Measurements from ENCODE around the gene THBS4. TPM values are rescaled to one million over a fixed set of nuclear protein-coding genes. Genes with fewer than 3 reads are reported as not detected.
A peak's percentile ranks its signal among the peaks of the same experiment; 100 is the strongest.

The THBS4 gene
- total and polyA plus RNA-seq, 9 of the 15 experiments (the other 6 are each of a cell fraction or from before 2014, with no cell fraction given) = 0.07 to 0.08 TPM; not detected in 7

- TF ChIP-seq, protein P1, sequence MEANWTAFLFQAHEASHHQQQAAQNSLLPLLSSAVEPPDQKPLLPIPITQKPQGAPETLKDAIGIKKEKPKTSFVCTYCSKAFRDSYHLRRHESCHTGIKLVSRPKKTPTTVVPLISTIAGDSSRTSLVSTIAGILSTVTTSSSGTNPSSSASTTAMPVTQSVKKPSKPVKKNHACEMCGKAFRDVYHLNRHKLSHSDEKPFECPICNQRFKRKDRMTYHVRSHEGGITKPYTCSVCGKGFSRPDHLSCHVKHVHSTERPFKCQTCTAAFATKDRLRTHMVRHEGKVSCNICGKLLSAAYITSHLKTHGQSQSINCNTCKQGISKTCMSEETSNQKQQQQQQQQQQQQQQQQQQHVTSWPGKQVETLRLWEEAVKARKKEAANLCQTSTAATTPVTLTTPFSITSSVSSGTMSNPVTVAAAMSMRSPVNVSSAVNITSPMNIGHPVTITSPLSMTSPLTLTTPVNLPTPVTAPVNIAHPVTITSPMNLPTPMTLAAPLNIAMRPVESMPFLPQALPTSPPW (CRISPR knock-in tag; IDR thresholded peaks at IDR 0.05) = no peak
- TF ChIP-seq XRCC4 (IDR thresholded peaks at IDR 0.05; ENCODE audit: extremely low read depth, insufficient read depth, insufficient read length) (no peak), NFXL1 (CRISPR knock-in tag; IDR thresholded peaks at IDR 0.05) (no peak), ELK3 (CRISPR knock-in tag; IDR thresholded peaks at IDR 0.05) (no peak), ZNF77 (CRISPR knock-in tag; IDR thresholded peaks at IDR 0.05) (no peak), ATF7 (IDR thresholded peaks at IDR 0.05) (peak; percentile 34; the same call in 1 of the 2 replicates), TRIM24 (IDR thresholded peaks at IDR 0.05) (no peak), ZNF766 (CRISPR knock-in tag; conservative IDR thresholded peaks at IDR 0.05) (0 out of 2 replicates have a peak, but pooled peaks have one; percentile 24), FOXA3 (CRISPR knock-in tag; conservative IDR thresholded peaks at IDR 0.05 in 1 of 2, IDR thresholded peaks at IDR 0.05 in 1 of 2) (peak in 1 of 2 experiments; percentile 39; a peak in 2 of 4 replicates), CEBPG (CRISPR knock-in tag; IDR thresholded peaks at IDR 0.05) (no peak), CEBPG (tag; conservative IDR thresholded peaks at IDR 0.05 in 1 of 2, IDR thresholded peaks at IDR 0.05 in 1 of 2) (no peak), ZNF764 (CRISPR knock-in tag; IDR thresholded peaks at IDR 0.05; ENCODE audit: low read depth) (no peak), ZSCAN29 (IDR thresholded peaks at IDR 0.05) (no peak), MAZ (CRISPR knock-in tag; conservative IDR thresholded peaks at IDR 0.05 in 1 of 2, IDR thresholded peaks at IDR 0.05 in 1 of 2) (no peak)
- TF ChIP-seq, protein P2, sequence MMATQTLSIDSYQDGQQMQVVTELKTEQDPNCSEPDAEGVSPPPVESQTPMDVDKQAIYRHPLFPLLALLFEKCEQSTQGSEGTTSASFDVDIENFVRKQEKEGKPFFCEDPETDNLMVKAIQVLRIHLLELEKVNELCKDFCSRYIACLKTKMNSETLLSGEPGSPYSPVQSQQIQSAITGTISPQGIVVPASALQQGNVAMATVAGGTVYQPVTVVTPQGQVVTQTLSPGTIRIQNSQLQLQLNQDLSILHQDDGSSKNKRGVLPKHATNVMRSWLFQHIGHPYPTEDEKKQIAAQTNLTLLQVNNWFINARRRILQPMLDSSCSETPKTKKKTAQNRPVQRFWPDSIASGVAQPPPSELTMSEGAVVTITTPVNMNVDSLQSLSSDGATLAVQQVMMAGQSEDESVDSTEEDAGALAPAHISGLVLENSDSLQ (IDR thresholded peaks at IDR 0.05) = no peak
- TF ChIP-seq, protein P3, sequence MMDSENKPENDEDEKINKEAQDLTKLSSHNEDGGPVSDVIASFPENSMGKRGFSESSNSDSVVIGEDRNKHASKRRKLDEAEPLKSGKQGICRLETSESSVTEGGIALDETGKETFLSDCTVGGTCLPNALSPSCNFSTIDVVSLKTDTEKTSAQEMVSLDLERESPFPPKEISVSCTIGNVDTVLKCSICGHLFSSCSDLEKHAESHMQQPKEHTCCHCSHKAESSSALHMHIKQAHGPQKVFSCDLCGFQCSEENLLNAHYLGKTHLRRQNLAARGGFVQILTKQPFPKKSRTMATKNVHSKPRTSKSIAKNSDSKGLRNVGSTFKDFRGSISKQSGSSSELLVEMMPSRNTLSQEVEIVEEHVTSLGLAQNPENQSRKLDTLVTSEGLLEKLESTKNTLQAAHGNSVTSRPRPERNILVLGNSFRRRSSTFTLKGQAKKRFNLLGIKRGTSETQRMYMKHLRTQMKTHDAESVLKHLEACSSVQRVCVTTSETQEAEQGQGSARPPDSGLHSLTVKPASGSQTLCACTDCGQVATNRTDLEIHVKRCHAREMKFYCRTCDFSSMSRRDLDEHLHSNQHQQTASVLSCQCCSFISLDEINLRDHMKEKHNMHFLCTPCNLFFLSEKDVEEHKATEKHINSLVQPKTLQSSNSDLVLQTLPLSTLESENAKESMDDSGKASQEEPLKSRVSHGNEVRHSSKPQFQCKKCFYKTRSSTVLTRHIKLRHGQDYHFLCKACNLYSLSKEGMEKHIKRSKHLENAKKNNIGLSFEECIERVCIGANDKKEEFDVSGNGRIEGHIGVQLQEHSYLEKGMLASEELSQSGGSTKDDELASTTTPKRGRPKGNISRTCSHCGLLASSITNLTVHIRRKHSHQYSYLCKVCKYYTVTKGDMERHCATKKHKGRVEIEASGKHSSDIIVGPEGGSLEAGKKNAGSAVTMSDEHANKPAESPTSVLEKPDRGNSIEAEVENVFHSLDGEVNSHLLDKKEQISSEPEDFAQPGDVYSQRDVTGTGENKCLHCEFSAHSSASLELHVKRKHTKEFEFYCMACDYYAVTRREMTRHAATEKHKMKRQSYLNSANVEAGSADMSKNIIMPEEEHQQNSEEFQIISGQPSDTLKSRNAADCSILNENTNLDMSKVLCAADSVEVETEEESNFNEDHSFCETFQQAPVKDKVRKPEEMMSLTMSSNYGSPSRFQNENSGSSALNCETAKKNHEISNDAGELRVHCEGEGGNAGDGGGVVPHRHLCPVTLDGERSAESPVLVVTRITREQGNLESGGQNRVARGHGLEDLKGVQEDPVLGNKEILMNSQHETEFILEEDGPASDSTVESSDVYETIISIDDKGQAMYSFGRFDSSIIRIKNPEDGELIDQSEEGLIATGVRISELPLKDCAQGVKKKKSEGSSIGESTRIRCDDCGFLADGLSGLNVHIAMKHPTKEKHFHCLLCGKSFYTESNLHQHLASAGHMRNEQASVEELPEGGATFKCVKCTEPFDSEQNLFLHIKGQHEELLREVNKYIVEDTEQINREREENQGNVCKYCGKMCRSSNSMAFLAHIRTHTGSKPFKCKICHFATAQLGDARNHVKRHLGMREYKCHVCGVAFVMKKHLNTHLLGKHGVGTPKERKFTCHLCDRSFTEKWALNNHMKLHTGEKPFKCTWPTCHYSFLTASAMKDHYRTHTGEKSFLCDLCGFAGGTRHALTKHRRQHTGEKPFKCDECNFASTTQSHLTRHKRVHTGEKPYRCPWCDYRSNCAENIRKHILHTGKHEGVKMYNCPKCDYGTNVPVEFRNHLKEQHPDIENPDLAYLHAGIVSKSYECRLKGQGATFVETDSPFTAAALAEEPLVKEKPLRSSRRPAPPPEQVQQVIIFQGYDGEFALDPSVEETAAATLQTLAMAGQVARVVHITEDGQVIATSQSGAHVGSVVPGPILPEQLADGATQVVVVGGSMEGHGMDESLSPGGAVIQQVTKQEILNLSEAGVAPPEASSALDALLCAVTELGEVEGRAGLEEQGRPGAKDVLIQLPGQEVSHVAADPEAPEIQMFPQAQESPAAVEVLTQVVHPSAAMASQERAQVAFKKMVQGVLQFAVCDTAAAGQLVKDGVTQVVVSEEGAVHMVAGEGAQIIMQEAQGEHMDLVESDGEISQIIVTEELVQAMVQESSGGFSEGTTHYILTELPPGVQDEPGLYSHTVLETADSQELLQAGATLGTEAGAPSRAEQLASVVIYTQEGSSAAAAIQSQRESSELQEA (IDR thresholded peaks at IDR 0.05; ENCODE audit: low read depth) = no peak
Observed at GRCh38 chr5:80083101-80083890, 48.1 kb downstream of the THBS4 start (continued).
